HFFc6 (cell line): ENCODE data around the gene POLR1G. TPM values are rescaled to one million over a fixed set of nuclear protein-coding genes. Genes with fewer than 3 reads are reported as not detected.

Experiments used
- DNase-seq: peaks from one replicate; pipeline ENCODE4 v3.0.0-alpha.2; 2018
- H3K27ac Mint-ChIP-seq: 2 replicates; pipeline ENCODE4 v1.8.0; 2020; ENCODE audit warnings: mild to moderate bottlenecking, mixed read lengths
- H3K27me3 Mint-ChIP-seq: 2 replicates; pipeline ENCODE4 v1.8.0; 2021; ENCODE audit warnings: mild to moderate bottlenecking, moderate library complexity, mixed read lengths; ENCODE audit not compliant: insufficient read depth
- H3K36me3 Mint-ChIP-seq: 2 replicates; pipeline ENCODE4 v1.8.0; 2021; ENCODE audit warnings: low read depth, mixed read lengths
- H3K4me1 Mint-ChIP-seq: 2 replicates; pipeline ENCODE4 v1.8.0; 2020; ENCODE audit warnings: low read depth, mixed read lengths
- H3K4me3 Mint-ChIP-seq: 2 replicates; pipeline ENCODE4 v1.8.0; 2020; ENCODE audit warnings: mild to moderate bottlenecking, moderate library complexity, mixed read lengths
- H3K9me3 Mint-ChIP-seq: 2 replicates; pipeline ENCODE4 v1.8.0; 2020; ENCODE audit warnings: mild to moderate bottlenecking, mixed read lengths
- microRNA-seq: library from miRNA; unstranded; fragments of <30 nt; microRNA quantifications from one replicate; pipeline ENCODE4, GENCODE V29; 2019
- total RNA-seq, 6 experiments: library from RNA; stranded (reverse); fragmentation: NEBNext Ultra II Directional; extraction: Animal tissue kit (Norgen Biotek cat#: 25700); gene quantifications; 2 replicates in 1 of 6; 3 replicates in 5 of 6; pipeline ENCODE4 v1.2.3, GENCODE V29; 2021
- TF ChIP-seq, protein P1 (sequence below): fragments of 200-600 bp; sonication (generic); IDR thresholded peaks from 2 replicates; pipeline ENCODE4 v1.5.0; 2021; ENCODE audit warnings: antibody characterized with exemption, mild to moderate bottlenecking

Gene POLR1G
- total RNA-seq, 6 experiments from 2014 or later = 13.7 to 25.8 (median 15.1) TPM

DNA sequence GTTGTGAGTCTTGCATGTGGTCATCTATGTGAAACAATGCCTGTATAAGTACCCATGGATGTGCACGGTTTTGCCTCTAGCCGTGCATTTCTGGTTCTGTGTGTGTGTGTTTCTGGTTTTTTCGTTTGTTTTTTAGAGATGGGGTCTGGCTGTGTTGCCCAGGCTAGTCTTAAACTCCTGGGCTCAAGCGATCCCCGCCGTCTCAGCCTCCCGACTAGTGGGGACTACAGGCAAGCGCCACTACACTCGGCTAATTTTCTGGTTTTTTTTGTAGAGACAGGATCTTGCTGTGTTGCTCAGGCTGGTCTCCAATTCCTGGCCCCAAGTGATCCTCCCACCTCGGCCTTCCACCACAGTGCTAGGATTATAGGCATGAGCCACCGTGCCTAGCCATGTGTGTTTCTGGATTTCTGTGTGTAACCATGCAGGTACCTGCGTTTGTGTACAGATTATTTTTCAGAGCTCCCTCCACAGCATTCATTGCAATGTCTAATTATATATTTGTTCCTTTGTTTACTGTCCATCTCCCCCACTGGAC lies 45.5 kb downstream of the POLR1G start:
- Mint-ChIP-seq H3K27me3 (peaks cover 7% of the 10 kb centered on the region), H3K27ac (peak overlapping the region; percentile 100), H3K4me1 (peaks cover 67% of the 10 kb centered on the region), H3K36me3 (no peaks in the 10 kb centered on the region), H3K9me3 (no peaks in the 10 kb centered on the region), H3K4me3 (peak overlapping the region; percentile 96)
- TF ChIP-seq, protein P1, sequence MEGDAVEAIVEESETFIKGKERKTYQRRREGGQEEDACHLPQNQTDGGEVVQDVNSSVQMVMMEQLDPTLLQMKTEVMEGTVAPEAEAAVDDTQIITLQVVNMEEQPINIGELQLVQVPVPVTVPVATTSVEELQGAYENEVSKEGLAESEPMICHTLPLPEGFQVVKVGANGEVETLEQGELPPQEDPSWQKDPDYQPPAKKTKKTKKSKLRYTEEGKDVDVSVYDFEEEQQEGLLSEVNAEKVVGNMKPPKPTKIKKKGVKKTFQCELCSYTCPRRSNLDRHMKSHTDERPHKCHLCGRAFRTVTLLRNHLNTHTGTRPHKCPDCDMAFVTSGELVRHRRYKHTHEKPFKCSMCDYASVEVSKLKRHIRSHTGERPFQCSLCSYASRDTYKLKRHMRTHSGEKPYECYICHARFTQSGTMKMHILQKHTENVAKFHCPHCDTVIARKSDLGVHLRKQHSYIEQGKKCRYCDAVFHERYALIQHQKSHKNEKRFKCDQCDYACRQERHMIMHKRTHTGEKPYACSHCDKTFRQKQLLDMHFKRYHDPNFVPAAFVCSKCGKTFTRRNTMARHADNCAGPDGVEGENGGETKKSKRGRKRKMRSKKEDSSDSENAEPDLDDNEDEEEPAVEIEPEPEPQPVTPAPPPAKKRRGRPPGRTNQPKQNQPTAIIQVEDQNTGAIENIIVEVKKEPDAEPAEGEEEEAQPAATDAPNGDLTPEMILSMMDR = no peak
- DNase-seq = no peak

- H3K27me3 Mint-ChIP-seq = peaks cover 7% of the 10 kb centered on the region
- peak overlapping the region; percentile 85 for H3K4me3 Mint-ChIP-seq
- no peaks in the 10 kb centered on the region for H3K36me3 Mint-ChIP-seq
- peak; percentile 99 for DNase-seq
- no peaks in the 10 kb centered on the region for H3K9me3 Mint-ChIP-seq
- TF ChIP-seq, protein P1 = no peak
- peak overlapping the region; percentile 100 for H3K27ac Mint-ChIP-seq
- peaks cover 46% of the 10 kb centered on the region for H3K4me1 Mint-ChIP-seq
Measured at GRCh38 chr19:45455707-45456499, 49.5 kb downstream of the POLR1G start.

DNA sequence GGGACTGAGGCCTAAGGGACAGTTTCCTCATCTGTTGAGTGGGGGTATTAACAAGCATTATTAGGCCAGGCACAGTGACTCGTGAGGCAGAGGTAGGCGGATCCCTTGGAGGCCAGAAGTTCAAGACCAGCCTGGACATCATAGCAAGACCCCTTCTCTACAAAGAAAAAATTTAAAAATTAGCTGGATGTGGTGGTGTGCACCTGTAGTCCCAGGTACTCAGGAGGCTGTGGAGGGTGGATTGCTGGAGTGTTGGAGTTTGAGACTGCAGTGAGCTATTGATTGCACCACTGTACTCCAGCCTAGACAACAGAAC lies 50.0 kb downstream of the POLR1G start:
- H3K27ac Mint-ChIP-seq = peak overlapping the region; percentile 100
- peaks cover 2% of the 10 kb centered on the region for H3K27me3 Mint-ChIP-seq
- H3K4me3 Mint-ChIP-seq = peak overlapping the region; percentile 85
- no peaks in the 10 kb centered on the region for H3K9me3 Mint-ChIP-seq
- H3K36me3 Mint-ChIP-seq = no peaks in the 10 kb centered on the region
- no peak for DNase-seq
- H3K4me1 Mint-ChIP-seq = peaks cover 41% of the 10 kb centered on the region
- TF ChIP-seq, protein P1 = no peak

- Mint-ChIP-seq H3K27me3 (peaks cover 2% of the 10 kb centered on the region), H3K9me3 (no peaks in the 10 kb centered on the region), H3K27ac (peak overlapping the region; percentile 47), H3K4me1 (peaks cover 31% of the 10 kb centered on the region), H3K36me3 (no peaks in the 10 kb centered on the region), H3K4me3 (no peak overlapping the region; the same call in 1 of the 2 replicates)
- TF ChIP-seq, protein P1 = no peak
- no peak for DNase-seq
Measured at GRCh38 chr19:45457776-45458175, 51.3 kb downstream of the POLR1G start.

Small RNA genes within 50 kb of the gene (microRNA-seq; reads per million reads assigned to microRNA genes)
- not detected for gene MIR6088

Other genes starting within 250 kb of the POLR1G start
- gene NKPD1, start 245.7 kb upstream of the POLR1G start, total RNA-seq = under 1 TPM in 5 of 6 experiments, not detected in 1; 0.07 to 0.17 (median 0.07) TPM
- 1 to 10 TPM; 3.5 to 6.9 (median 5.2) TPM for gene TRAPPC6A, start 228.4 kb upstream of the POLR1G start, total RNA-seq
- 10 to 100 TPM; 10.5 to 14.2 (median 12.2) TPM for gene BLOC1S3, start 227.9 kb upstream of the POLR1G start, total RNA-seq
- under 1 TPM in 1 of 6 experiments, not detected in 5; 0.10 TPM for gene EXOC3L2, start 161.2 kb upstream of the POLR1G start, total RNA-seq
- 10 to 100 TPM; 38.9 to 46.0 (median 44.2) TPM for gene MARK4, start 155.4 kb upstream of the POLR1G start, total RNA-seq
- gene CKM, start 83.8 kb upstream of the POLR1G start, total RNA-seq = not detected
- gene KLC3, start 65.9 kb upstream of the POLR1G start, total RNA-seq = not detected
- 100 to 1,000 TPM in 1 of 6 experiments, 10 to 100 TPM in 5; 80.2 to 108 (median 87.8) TPM for gene ERCC2, start 36.1 kb upstream of the POLR1G start, total RNA-seq
- gene PPP1R13L, start 1.6 kb upstream of the POLR1G start, total RNA-seq = 10 to 100 TPM; 10.2 to 24.7 (median 22.2) TPM
- 100 to 1,000 TPM; 106 to 129 (median 117) TPM for gene ERCC1, start 17.3 kb downstream of the POLR1G start, total RNA-seq
- 10 to 100 TPM; 35.0 to 71.5 (median 62.9) TPM for gene FOSB, start 61.4 kb downstream of the POLR1G start, total RNA-seq
- gene RTN2, start 90.4 kb downstream of the POLR1G start, total RNA-seq = 10 to 100 TPM; 10.3 to 21.3 (median 13.8) TPM
- gene PPM1N, start 91.8 kb downstream of the POLR1G start, total RNA-seq = 1 to 10 TPM in 4 of 6 experiments, under 1 TPM in 2; 0.80 to 1.3 (median 1.1) TPM
- gene VASP, start 100.8 kb downstream of the POLR1G start, total RNA-seq = 100 to 1,000 TPM; 179 to 199 (median 185) TPM
- 10 to 100 TPM; 13.3 to 15.5 (median 14.3) TPM for gene OPA3, start 178.2 kb downstream of the POLR1G start, total RNA-seq
- 10 to 100 TPM in 4 of 6 experiments, 1 to 10 TPM in 2; 3.7 to 16.8 (median 13.3) TPM for gene GPR4, start 195.6 kb downstream of the POLR1G start, total RNA-seq
- 10 to 100 TPM; 57.8 to 71.2 (median 64.7) TPM for gene EML2, start 232.8 kb downstream of the POLR1G start, total RNA-seq